ENCODE data around the gene CNOT2. TPM values are rescaled to one million over a fixed set of nuclear protein-coding genes. Genes with fewer than 3 reads are reported as not detected.

Gene CNOT2
- total RNA-seq, 1 experiment from 2014 or later: 85.4 TPM

- no peak overlapping the region for H3K4me2 ChIP-seq
- BruUV-seq (replicated peaks): no TSS peak
- H3K4me3 ChIP-seq: no peak overlapping the region
- no peaks in the 10 kb centered on the region; the same call in 1 of the 2 replicates for H3K36me3 ChIP-seq (ENCODE audit: low read depth)
- H3F3A ChIP-seq (ENCODE audit: insufficient read depth, low read depth): peaks cover 10% of the 10 kb centered on the region; the same call in 1 of the 2 replicates
- no peak overlapping the region for H3K27ac ChIP-seq
- H3K79me2 ChIP-seq (ENCODE audit: low read depth): peaks cover 99% of the 10 kb centered on the region
- H4K20me1 ChIP-seq (ENCODE audit: insufficient read depth): peaks cover 42% of the 10 kb centered on the region
- intact Hi-C loops (cut with micrococcal nuclease; ENCODE audit: unreplicated experiment): no loop called here
- no peak for DNase-seq
- ChIA-PET POLR2A (ENCODE audit: unreplicated experiment) (no interaction called here), CTCF (no interaction called here)
- H2AFZ ChIP-seq: no peak overlapping the region
- H3K4me1 ChIP-seq (replicated peaks; ENCODE audit: insufficient read depth): peaks cover 8% of the 10 kb centered on the region; the same call in 1 of the 2 replicates
- TF ChIP-seq EZH2 (IDR thresholded peaks at IDR 0.05; ENCODE audit: low read depth): no peak
- TF ChIP-seq, protein P1, sequence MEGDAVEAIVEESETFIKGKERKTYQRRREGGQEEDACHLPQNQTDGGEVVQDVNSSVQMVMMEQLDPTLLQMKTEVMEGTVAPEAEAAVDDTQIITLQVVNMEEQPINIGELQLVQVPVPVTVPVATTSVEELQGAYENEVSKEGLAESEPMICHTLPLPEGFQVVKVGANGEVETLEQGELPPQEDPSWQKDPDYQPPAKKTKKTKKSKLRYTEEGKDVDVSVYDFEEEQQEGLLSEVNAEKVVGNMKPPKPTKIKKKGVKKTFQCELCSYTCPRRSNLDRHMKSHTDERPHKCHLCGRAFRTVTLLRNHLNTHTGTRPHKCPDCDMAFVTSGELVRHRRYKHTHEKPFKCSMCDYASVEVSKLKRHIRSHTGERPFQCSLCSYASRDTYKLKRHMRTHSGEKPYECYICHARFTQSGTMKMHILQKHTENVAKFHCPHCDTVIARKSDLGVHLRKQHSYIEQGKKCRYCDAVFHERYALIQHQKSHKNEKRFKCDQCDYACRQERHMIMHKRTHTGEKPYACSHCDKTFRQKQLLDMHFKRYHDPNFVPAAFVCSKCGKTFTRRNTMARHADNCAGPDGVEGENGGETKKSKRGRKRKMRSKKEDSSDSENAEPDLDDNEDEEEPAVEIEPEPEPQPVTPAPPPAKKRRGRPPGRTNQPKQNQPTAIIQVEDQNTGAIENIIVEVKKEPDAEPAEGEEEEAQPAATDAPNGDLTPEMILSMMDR (conservative IDR thresholded peaks at IDR 0.05): no peak
- H3K9me3 ChIP-seq (ENCODE audit: insufficient read depth, low read depth): no peaks in the 10 kb centered on the region
- H3K9me2 ChIP-seq (ENCODE audit: insufficient read depth): no peaks in the 10 kb centered on the region
- no peaks in the 10 kb centered on the region for H3K27me3 ChIP-seq (ENCODE audit: insufficient read depth, low read depth)
Observed at GRCh38 chr12:70260646-70261045, 17.4 kb downstream of the CNOT2 start.

- Histone ChIP-seq H3K27me3 (ENCODE audit: insufficient read depth, low read depth) (no peaks in the 10 kb centered on the region), H3K27ac (no peak overlapping the region), H3K36me3 (ENCODE audit: low read depth) (no peaks in the 10 kb centered on the region; the same call in 1 of the 2 replicates), H3F3A (ENCODE audit: insufficient read depth, low read depth) (peaks cover 6% of the 10 kb centered on the region; the same call in 1 of the 2 replicates), H3K4me2 (no peak overlapping the region), H3K79me2 (ENCODE audit: low read depth) (peaks cover 99% of the 10 kb centered on the region), H2AFZ (no peak overlapping the region), H3K4me3 (no peak overlapping the region), H4K20me1 (ENCODE audit: insufficient read depth) (peaks cover 47% of the 10 kb centered on the region), H3K9me3 (ENCODE audit: insufficient read depth, low read depth) (no peaks in the 10 kb centered on the region), H3K9me2 (ENCODE audit: insufficient read depth) (no peaks in the 10 kb centered on the region), H3K4me1 (replicated peaks; ENCODE audit: insufficient read depth) (no peaks in the 10 kb centered on the region)
- BruUV-seq (replicated peaks): no TSS peak
- DNase-seq: no peak
- ChIA-PET POLR2A (ENCODE audit: unreplicated experiment) (no interaction called here), CTCF (no interaction called here)
- TF ChIP-seq, protein P1 (conservative IDR thresholded peaks at IDR 0.05): no peak
- no peak for TF ChIP-seq EZH2 (IDR thresholded peaks at IDR 0.05; ENCODE audit: low read depth)
- intact Hi-C loops (cut with micrococcal nuclease; ENCODE audit: unreplicated experiment): no loop called here
Observed at GRCh38 chr12:70264067-70264867, 21.0 kb downstream of the CNOT2 start.

- Histone ChIP-seq H3K4me2 (no peak overlapping the region), H3K36me3 (ENCODE audit: low read depth) (no peaks in the 10 kb centered on the region; the same call in 1 of the 2 replicates), H3F3A (ENCODE audit: insufficient read depth, low read depth) (peaks cover 6% of the 10 kb centered on the region; the same call in 1 of the 2 replicates), H3K9me2 (ENCODE audit: insufficient read depth) (no peaks in the 10 kb centered on the region), H3K79me2 (ENCODE audit: low read depth) (peaks cover 99% of the 10 kb centered on the region), H2AFZ (no peak overlapping the region), H3K27ac (no peak overlapping the region), H4K20me1 (ENCODE audit: insufficient read depth) (peaks cover 50% of the 10 kb centered on the region), H3K4me3 (no peak overlapping the region), H3K4me1 (replicated peaks; ENCODE audit: insufficient read depth) (no peaks in the 10 kb centered on the region), H3K27me3 (ENCODE audit: insufficient read depth, low read depth) (no peaks in the 10 kb centered on the region), H3K9me3 (ENCODE audit: insufficient read depth, low read depth) (no peaks in the 10 kb centered on the region)
- CTCF ChIA-PET: no interaction called here
- TF ChIP-seq, protein P1 (conservative IDR thresholded peaks at IDR 0.05): no peak
- no peak for TF ChIP-seq EZH2 (IDR thresholded peaks at IDR 0.05; ENCODE audit: low read depth)
- intact Hi-C loops (cut with micrococcal nuclease; ENCODE audit: unreplicated experiment): no loop called here
- POLR2A ChIA-PET (ENCODE audit: unreplicated experiment): no interaction called here
- BruUV-seq (replicated peaks): no TSS peak
- no peak for DNase-seq
Observed at GRCh38 chr12:70265132-70265531, 21.9 kb downstream of the CNOT2 start.
